Sciatic nerve (tissue), 2 donors: ENCODE data around the gene SNX3. TPM values are rescaled to one million over a fixed set of nuclear protein-coding genes. Genes with fewer than 3 reads are reported as not detected.
A peak's percentile ranks its signal among the peaks of the same experiment; 100 is the strongest.

Experiments
- ATAC-seq: fragments of 200-7000 bp; cut with Tn5 transposase; one replicate; pipeline ENCODE4 v1.9.1; 2020; ENCODE audit warnings: mild to moderate bottlenecking, moderate library complexity
- DNase-seq: peaks from one replicate; pipeline ENCODE4 v3.0.0-alpha.2; 2020; ENCODE audit warnings: low spot score
- intact Hi-C: fragments of 100-400 bp; cut with DNase I; formaldehyde crosslinking; loops from one replicate; pipeline ENCODE4 v1.14.2; 2022
- total RNA-seq: library from RNA; stranded (reverse); fragmentation: NEBNext Ultra II Directional; extraction: Animal tissue kit (Norgen Biotek cat#: 25700); gene quantifications from one replicate; pipeline ENCODE4 v1.2.1, GENCODE V29; 2021
- donor health status: DM: no; HTN: no; CAD: no.
- donor health status: DM: no; HTN: no; CAD: no.

The SNX3 gene
- total RNA-seq, 1 donor from 2014 or later: 145 TPM

DNA sequence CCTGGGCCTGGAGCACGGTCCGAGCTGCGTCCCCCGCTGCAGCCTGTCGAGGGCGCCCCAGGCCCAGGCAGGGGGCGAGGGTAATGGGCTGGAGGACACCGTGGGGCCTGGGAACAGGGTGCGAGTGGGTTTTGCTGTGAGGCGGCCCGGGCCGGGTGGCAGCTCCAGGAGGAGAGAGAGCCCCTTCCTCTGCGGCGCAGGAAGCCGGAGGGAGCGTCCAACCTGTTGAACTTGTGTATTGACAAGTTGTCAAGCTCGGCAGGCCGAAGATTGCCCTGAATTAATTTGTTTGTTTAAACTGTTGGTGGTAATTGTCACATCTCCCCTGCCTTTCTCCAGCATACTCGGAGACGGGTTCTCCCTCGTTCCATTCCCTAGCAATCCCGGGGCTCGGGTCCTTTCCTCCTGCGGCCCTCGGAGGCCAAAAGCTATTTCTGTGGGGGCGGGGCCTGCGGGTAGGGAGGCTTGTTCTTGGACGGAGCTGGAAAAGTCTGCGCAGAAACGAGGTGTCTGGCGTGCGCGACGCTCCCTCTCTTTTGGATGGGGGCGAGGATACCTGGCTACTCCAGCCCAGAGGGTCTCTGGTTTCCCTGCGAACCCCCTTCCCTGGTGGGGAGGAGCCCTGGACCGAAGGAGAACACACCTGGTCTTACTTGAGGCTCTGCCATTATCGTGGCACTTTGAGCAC lies 85.1 kb downstream of the SNX3 start:
- intact Hi-C loops: no loop called here
- no peak for DNase-seq
- ATAC-seq: no peak

DNA sequence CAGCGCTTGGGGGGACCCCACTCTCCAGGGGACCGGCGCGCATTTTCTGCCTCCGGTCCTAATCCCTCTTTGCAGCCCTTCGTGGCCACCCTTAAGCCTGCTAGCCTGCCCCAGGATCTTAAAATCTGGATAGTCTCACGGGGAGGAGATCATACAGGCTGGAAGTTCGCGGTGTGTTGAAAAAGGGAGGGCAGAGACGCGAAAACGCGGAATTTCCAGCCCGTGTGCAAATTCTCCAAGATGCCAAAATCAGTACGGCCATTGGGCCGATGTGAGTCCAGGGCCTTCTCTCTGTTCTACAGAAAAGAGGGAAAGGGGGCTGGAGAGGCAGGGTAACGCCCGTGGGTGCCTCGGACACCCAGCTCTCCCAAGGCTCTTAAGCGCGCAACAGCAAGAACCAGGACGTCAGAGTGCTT lies 85.7 kb downstream of the SNX3 start:
- intact Hi-C loops: no loop called here
- no peak for DNase-seq
- no peak for ATAC-seq

DNA sequence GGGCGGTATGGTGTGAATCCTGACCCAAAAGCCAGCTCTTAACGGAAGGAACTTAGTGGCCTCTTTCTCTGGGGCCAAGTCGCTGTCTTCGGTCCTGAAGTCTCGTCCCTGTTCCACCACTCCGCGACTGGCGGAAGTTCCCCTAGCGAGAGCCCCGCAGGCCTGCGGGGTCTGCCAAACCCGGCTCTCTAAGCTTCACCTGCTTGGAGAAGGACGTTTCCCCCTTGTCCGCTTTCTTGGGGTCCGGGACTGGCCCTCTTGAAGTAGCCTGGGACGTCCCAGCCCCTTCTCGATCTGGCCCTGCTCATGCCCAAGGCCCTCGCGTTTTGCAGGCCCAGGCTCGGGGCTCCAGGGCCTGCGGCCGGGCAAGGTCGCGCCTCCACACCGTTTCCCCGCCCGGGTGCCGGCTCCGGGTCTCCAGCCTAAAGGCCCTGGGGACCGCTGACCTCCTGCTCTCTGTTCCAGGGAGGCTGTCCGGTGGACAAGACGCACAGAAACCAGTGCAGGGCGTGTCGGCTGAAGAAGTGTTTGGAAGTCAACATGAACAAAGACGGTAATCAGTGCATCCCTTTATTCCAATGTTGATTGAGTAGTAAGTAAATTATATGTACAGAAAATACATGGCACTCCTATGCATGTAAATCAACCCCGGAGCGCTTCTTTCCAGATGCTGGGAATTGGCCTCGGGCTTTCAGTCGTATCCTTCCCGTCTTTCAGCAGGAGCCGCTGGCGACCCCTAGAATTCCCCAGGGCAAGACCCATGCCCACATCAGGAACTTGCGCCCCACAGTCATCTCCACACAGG lies 86.3 kb downstream of the SNX3 start:
- intact Hi-C loops: no loop called here
- ATAC-seq: peak; percentile 46

GRCh38 chr6:108171918-108172516 lies 88.8 kb downstream of the SNX3 start:
- intact Hi-C loops: no loop called here
- DNase-seq: no peak
- ATAC-seq: no peak

More for the DNA sequence above, 86.3 kb downstream of the SNX3 start:
- DNase-seq: no peak

GRCh38 chr6:108171291-108171917 lies 89.4 kb downstream of the SNX3 start:
- ATAC-seq: no peak
- DNase-seq: no peak
- intact Hi-C loops: no loop called here

GRCh38 chr6:108170332-108171290 lies 90.2 kb downstream of the SNX3 start:
- ATAC-seq: no peak
- no peak for DNase-seq
- intact Hi-C loops: no loop called here

DNA sequence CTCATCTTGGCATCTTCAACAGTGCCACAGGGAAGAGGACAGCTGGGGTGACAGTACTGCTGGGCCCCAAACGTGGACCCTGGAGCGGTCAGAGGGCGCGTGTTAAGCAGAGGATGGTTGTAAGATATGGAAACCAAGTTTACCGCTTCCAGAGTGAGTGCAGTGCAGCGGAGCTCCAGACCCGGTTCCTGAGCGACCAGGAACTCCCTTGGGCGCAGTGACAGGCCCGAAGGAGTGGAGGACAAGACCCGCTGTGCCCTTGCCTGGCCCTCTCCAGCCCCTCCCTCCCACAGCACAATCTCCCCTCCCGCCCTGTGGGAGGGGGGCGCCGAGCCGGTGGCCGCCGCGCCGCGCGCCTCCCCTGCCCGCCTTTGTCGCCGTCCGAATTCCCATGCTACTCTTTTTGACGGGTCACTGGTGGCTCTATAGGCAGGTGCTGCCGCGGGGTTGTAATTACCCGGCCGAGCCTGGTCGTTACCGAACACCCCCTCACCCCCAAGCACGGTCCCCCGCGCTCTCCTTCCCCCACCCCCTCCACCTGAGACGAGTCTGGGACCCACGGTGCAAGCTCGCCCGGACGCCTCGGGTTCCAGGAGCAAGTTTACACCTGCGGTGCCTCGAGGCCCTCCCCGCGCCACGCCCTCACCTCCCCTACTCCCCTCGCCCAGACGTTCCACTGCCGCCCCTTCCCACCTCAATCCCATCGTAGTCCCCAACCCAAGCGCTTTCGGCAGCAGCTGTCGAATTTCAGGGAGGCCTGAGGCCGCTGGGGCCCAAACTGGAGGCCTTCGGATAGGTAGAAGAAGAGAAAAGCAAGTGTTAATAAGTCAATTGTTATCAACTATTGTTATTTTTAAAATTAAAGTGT lies 91.1 kb downstream of the SNX3 start:
- DNase-seq: no peak
- intact Hi-C loops: no loop called here
- ATAC-seq: peak; percentile 28

DNA sequence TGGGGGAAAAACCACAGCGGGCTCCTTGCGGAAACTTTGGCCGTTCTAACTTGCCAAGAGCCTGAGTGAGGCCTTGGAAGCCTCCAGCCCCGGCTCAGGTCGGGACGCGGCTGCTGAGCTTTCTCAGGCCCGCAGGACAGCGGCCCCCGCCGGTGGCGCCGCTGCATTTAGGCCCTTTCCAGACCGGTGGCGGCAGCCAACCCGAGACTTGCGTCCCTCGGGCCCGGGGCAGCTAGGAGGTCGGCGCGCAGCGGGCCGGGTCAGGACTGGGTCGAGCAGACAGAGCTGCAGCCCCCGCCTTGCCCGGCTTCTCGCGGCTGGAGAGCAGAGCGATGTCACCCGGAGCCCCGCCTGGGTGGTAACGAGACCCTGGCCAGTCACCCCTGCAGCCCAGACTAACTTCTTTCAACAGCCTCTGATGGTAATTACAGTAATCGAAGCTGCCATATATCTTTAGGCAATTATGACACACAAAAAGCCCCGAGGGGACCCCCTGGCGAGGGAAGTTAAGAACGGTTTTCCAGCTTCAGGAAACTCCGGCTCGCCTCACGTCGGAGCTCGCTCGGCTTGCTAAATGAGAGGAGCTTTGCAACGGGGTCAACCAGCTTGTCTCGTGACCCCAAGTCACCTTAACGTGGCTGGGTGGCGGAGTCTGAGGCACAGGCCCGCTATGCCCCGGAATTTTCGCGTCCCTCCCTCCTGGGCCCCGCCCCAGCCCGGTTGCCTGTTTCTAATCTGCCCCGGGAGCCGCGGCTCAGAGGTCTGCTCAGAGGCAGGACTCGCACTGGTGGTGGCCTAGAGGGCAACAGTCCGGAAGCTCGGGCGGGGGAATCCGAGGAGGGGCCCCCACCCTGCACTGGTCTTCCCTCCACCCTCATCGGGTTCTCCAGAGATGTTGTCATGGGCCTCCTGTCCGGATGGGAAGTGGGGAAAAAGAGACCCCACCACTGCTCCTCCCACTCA lies 92.1 kb downstream of the SNX3 start:
- intact Hi-C loops: no loop called here
- no peak for DNase-seq
- peak; percentile 51 for ATAC-seq

DNA sequence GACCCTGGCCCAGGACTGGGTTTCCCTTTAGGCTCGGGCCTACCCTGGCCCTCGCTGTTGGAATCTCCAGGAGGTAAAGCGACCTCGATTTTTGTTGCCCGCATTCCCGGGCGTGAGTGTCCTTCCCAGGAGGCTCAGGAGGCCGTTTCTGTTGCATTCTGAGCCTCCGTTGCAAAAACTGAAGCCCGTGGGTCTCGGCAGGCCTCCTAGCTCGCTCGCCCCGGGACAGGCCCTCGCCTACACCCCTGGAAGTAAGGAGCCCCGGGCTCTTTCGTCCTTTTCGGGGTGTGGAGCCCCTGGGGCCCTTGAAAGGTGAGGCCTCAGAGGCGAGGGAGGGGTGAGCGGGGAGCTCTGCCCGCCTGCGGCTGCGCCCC lies 92.8 kb downstream of the SNX3 start:
- intact Hi-C loops: no loop called here
- ATAC-seq: peak; percentile 18
- DNase-seq: no peak

GRCh38 chr6:108167449-108168089 lies 93.3 kb downstream of the SNX3 start:
- no peak for ATAC-seq
- intact Hi-C loops: no loop called here

GRCh38 chr6:108166664-108167448 lies 94.0 kb downstream of the SNX3 start:
- DNase-seq: no peak
- intact Hi-C loops: no loop called here

More at GRCh38 chr6:108167449-108168089, 93.3 kb downstream of the SNX3 start:
- DNase-seq: no peak

GRCh38 chr6:108165714-108166663 lies 94.9 kb downstream of the SNX3 start, which contains the start of gene NR2E1:
Gene NR2E1, plus strand, starts transcription at chr6:108166022. Its CDS starts 744 bp downstream, at chr6:108166766.
- no peak for ATAC-seq
- intact Hi-C loops: no loop called here
- no peak for DNase-seq

More at GRCh38 chr6:108166664-108167448, 94.0 kb downstream of the SNX3 start:
- no peak for ATAC-seq

GRCh38 chr6:108164815-108165706 lies 95.8 kb downstream of the SNX3 start:
- ATAC-seq (no peak), DNase-seq (no peak)
- intact Hi-C loops: no loop called here
